Measurements from ENCODE around the gene HES7.

- no peak for TF ChIP-seq EZH2 (IDR thresholded peaks at IDR 0.05)
- TF ChIP-seq, protein P1, sequence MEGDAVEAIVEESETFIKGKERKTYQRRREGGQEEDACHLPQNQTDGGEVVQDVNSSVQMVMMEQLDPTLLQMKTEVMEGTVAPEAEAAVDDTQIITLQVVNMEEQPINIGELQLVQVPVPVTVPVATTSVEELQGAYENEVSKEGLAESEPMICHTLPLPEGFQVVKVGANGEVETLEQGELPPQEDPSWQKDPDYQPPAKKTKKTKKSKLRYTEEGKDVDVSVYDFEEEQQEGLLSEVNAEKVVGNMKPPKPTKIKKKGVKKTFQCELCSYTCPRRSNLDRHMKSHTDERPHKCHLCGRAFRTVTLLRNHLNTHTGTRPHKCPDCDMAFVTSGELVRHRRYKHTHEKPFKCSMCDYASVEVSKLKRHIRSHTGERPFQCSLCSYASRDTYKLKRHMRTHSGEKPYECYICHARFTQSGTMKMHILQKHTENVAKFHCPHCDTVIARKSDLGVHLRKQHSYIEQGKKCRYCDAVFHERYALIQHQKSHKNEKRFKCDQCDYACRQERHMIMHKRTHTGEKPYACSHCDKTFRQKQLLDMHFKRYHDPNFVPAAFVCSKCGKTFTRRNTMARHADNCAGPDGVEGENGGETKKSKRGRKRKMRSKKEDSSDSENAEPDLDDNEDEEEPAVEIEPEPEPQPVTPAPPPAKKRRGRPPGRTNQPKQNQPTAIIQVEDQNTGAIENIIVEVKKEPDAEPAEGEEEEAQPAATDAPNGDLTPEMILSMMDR (IDR thresholded peaks at IDR 0.05 in 2 of 3, conservative IDR thresholded peaks at IDR 0.05 in 1 of 3; ENCODE audit: borderline replicate concordance in 1 of 3, insufficient read depth in 1 of 3, low read depth in 2 of 3, low read length in 2 of 3), result no peak
- no peak for TF ChIP-seq RAD21 (IDR thresholded peaks at IDR 0.05; ENCODE audit: low read depth)
- no peak for TF ChIP-seq YY1 (IDR thresholded peaks at IDR 0.05; ENCODE audit: extremely low read depth, insufficient replicate concordance, low read depth, low read length)
- no peak for TF ChIP-seq POLR2AphosphoS5 (IDR thresholded peaks at IDR 0.05; ENCODE audit: low read depth, low read length)
- TF ChIP-seq POLR2A (IDR thresholded peaks at IDR 0.05; ENCODE audit: borderline replicate concordance, extremely low read depth, insufficient read depth, insufficient read length), result no peak
- no peak for TF ChIP-seq ZBTB33 (IDR thresholded peaks at IDR 0.05; ENCODE audit: extremely low read depth, insufficient replicate concordance, low read length)
- TF ChIP-seq SIN3A (IDR thresholded peaks at IDR 0.05; ENCODE audit: low read depth), result no peak
- no peak for TF ChIP-seq ATF3 (IDR thresholded peaks at IDR 0.05)
- TF ChIP-seq REST (IDR thresholded peaks at IDR 0.05; ENCODE audit: low read depth), result no peak
- TF ChIP-seq TCF7L2 (IDR thresholded peaks at IDR 0.05; ENCODE audit: borderline replicate concordance, extremely low read depth, insufficient read depth, insufficient read length), result no peak
- no peak for TF ChIP-seq EGR1 (IDR thresholded peaks at IDR 0.05; ENCODE audit: low read depth)
- no peak for TF ChIP-seq SP1 (IDR thresholded peaks at IDR 0.05; ENCODE audit: low read depth)
- no peak for TF ChIP-seq ZNF274 (IDR thresholded peaks at IDR 0.05; ENCODE audit: low read depth, low read length)
These were observed 19.0 kb downstream of the HES7 start for GRCh38 chr17:8104911-8105310.
